HAP-1 (cell line): ENCODE measurements around the gene SARDH.

Experiments used
- DNase-seq, 2 experiments: peaks; one replicate each; pipeline ENCODE4 v3.0.0-alpha.2; 2016 to 2020; ENCODE audit warnings: low spot score in 2 of 2
- H3K27me3 ChIP-seq: fragments of 250-450 bp; sonication (Bioruptor Pico); 2 replicates; pipeline ENCODE4 v1.5.1; 2020; ENCODE audit warnings: low read depth, mild to moderate bottlenecking, moderate library complexity
- H3K36me3 ChIP-seq: fragments of 250-450 bp; sonication (Bioruptor Pico); replicated peaks from 2 replicates; pipeline ENCODE4 v1.5.1; 2020; ENCODE audit warnings: mild to moderate bottlenecking
- H3K4me1 ChIP-seq: fragments of 250-450 bp; sonication (Bioruptor Pico); 2 replicates; pipeline ENCODE4 v1.5.1; 2020; ENCODE audit warnings: mild to moderate bottlenecking
- H3K4me3 ChIP-seq: fragments of 250-450 bp; sonication (Bioruptor Pico); 2 replicates; pipeline ENCODE4 v1.5.1; 2020; ENCODE audit warnings: mild to moderate bottlenecking, moderate library complexity
- H3K9me3 ChIP-seq: fragments of 250-450 bp; sonication (Bioruptor Pico); 2 replicates; pipeline ENCODE4 v1.5.1; 2020; ENCODE audit warnings: mild to moderate bottlenecking, moderate library complexity
- in situ Hi-C: fragments of 300-500 bp; cut with MboI; formaldehyde crosslinking; loops from 3 replicates; pipeline ENCODE4 v1.14.3; 2020; ENCODE audit warnings: low sequenced_read_pairs, inconsistent platforms, mixed read lengths

The SARDH gene

DNA sequence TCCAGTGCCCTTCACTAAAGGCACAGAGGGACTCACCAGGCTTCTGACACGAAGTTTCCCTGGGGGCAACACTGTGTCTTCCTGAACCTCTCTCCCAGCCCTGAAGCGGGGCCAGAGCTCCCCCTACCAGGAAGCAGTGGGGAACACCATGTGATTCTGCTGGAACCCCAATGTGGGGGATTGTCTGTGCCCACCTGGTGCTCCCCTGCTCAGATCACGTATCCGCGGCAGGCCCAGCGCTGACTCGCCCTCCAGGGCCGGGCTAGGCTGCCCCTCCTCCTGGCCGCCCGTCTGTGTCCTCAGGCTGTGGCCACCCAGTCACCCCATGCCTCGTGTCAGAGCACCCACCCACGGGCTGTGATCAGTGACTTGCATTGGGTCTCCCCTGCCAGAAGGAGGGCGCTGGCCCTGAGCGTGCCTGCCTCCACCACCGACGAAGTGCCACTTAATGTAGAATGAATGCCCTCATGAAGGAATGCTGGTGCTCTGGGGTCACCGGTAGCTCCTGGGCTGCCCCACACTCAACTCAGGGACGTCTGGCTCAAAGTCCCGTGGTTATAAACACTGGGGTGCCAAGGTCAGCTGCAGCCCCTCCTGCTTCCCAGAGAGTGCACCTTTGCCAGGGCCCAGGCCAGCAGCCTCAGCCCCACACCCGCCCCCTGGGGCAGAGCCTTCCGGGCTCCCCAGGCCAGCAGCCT is 22.1 kb downstream of the SARDH start:
- in situ Hi-C loops, result no loop called here

DNA sequence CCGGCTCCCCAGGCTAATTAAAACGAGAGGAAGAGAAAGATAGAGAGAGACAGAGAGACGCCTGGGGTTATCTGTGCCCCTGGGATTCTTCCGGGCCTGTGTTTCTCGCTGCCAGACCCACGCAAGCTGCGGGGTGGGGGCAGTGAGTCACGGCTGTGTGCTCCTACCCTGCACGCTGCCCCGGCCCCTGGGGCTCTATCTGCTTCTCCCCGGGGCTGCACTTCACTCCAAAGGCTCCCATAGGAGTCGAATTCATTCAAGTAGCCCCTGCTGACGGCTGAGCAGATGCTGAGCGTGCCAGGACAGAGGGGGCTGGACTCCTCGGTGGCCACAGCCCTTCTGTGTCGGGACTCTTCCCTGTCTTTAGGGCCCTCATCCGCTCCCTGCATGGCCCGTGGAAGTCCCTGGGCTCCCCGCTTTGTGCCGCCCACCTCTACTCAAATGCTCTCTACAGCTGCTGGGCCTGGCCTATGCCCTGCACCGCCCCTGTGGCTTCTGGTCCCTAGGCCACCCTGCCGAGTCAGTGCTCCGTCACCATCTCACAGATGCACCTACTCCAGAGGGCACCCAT is 22.8 kb downstream of the SARDH start:
- Histone ChIP-seq H3K27me3 (peaks cover 3% of the 10 kb centered on the region; the same call in 1 of the 2 replicates), H3K36me3 (no peaks in the 10 kb centered on the region), H3K9me3 (no peaks in the 10 kb centered on the region), H3K4me1 (no peaks in the 10 kb centered on the region), H3K4me3 (no peak overlapping the region)
- DNase-seq, result no peak
- in situ Hi-C loops, result no loop called here

More for the DNA sequence above, 22.1 kb downstream of the SARDH start:
- DNase-seq, result no peak
- Histone ChIP-seq H3K36me3 (no peaks in the 10 kb centered on the region), H3K4me3 (no peak overlapping the region), H3K4me1 (no peaks in the 10 kb centered on the region), H3K27me3 (peaks cover 5% of the 10 kb centered on the region; the same call in 1 of the 2 replicates), H3K9me3 (no peaks in the 10 kb centered on the region)

DNA sequence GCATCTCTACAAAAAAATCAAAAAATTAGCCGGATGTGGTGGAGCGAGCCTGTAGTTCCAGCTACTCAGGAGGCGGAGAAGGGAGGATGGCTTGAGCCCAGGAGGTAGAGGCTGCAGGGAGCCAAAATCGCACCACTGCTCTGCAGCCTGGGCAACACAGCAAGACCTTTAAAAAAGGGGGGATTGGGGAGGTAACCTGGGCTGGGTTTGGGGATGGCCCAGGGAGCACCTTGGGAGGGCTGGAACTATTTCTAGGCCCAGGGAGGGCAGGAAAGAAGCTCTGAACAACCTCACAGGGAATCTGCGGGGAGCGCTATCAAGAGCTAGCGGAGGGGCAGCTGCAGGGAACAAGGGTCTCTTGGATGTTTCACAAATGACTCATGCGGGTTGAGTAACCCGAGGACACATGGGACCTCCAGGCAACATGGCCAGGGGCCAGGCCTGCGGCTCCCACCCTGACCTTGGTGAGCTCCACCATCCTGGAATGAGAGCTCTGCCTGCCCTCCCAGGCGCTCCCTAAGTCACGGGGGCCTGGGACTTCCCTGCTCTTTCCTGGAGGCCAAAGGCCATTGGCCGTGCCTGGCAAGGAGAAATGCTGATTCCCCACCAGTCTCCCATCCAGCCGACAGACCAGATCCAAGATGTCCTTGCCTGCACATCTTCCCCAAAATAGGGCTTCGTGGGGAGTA is 23.4 kb downstream of the SARDH start:
- Histone ChIP-seq H3K4me1 (no peaks in the 10 kb centered on the region), H3K4me3 (no peak overlapping the region), H3K9me3 (no peaks in the 10 kb centered on the region), H3K36me3 (no peaks in the 10 kb centered on the region), H3K27me3 (peaks cover 3% of the 10 kb centered on the region; the same call in 1 of the 2 replicates)
- no peak for DNase-seq
- in situ Hi-C loops, result no loop called here

DNA sequence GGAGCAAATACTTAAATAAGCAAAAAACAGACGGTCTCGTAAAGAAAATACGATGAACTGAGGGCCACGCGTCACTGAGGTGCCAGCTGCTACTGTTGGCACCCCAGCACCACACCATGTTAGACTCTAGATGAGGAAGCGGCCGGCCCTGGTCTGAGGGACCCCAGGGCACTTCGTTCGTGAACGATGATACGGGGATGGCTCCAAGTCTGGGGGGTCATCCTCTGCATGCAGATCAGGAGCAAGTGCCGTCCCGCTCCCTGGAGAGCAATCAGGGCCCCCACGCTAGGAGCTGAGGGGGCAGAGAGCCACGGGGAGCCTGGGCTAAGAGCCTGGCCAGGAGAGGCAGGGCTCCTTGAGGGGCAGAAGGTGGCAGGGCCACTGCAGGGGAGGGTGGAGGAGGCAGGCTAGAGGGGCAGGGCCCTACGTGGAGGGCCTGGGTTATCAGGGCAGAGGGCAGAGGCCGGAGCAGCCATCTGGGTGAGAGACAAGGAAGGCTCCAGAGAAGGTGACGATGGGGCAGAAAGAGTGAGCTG is 24.1 kb downstream of the SARDH start:
- Histone ChIP-seq H3K4me1 (no peaks in the 10 kb centered on the region), H3K9me3 (no peaks in the 10 kb centered on the region), H3K36me3 (no peaks in the 10 kb centered on the region), H3K27me3 (peaks cover 3% of the 10 kb centered on the region; the same call in 1 of the 2 replicates), H3K4me3 (no peak overlapping the region)
- in situ Hi-C loops, result no loop called here
- no peak for DNase-seq

DNA sequence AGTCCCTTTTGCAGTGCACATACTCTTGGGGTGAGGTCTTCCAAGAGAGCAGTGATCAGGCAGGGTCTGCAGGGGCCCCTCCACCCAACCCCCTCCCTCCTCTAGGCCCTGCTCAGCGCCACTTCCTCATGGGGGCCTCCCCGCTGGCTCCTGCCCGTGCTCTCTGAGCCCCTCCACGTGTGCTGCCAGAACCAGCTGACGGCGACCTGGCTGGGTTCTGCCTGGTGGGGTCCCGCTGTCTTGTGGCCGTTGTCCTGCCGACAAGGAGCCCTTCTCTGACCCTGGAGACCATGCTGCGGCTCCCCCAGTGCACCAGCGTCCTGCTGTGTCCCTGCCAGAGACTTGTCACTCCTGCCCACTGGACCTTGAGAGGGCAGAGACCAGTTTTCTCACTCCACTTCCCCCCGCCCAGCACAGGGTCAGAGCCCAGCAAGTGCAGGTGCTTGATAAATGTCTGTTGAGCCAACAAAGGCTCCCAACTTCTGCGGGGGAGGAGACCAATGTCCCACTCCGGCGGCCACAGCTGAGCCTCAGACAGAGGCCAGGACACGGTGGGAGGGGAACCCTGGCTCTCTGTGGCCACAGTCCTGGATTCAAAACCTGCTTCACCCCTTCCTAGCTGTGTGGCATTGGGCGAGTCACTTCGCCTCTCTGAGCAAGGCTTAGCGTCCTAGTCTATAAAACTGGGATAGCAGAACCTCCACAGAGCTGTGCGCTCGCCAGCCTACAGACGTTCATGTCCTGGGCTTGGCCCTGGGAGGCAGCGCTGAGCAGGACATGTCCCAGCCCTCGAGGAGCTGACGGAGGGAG is 24.8 kb downstream of the SARDH start:
- Histone ChIP-seq H3K27me3 (peaks cover 3% of the 10 kb centered on the region; the same call in 1 of the 2 replicates), H3K36me3 (no peaks in the 10 kb centered on the region), H3K9me3 (no peaks in the 10 kb centered on the region), H3K4me1 (no peaks in the 10 kb centered on the region), H3K4me3 (no peak overlapping the region)
- no peak for DNase-seq
- in situ Hi-C loops, result no loop called here

DNA sequence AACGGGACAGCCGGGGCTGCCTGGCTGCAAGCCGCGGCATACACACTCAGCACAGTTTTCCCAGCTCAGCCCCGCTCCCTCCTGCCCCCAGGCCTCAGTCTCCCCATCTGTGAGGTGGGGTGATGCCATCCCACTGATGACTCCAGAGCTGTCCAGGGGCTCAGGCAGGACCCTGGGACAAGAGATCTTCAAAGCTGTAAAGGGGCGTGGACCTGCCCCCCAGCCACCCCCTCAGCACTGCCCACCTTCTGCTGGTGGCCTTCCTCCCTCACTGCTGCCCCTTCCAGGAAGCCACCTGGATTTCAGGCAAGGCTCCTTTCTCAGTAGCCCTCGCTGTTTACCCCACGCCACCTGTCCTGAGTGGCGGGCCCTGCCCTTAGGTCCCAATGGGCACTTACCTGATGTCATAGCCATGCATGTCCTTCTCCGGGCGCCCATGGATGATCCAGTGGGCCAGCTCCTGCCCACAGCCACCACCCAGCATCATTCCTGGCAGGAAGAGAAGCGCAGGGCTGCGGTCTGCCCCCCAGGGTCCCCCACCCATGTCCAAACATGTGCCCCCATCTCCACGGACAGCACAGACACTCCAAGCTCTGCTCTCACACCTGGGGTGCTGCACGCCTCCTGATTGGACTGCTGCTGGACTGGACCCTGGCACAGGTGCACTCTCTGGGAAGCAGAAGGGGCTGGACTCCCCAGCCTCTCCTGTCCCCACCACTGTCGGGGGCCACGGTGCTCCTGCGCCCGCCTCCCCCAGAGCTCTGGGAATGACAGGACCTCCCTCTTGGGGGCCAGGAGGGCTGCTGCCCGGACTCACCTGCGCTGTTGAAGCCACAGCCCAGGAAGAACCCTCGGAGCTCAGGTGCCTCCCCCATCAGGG is 25.7 kb downstream of the SARDH start:
- no peaks in the 10 kb centered on the region for H3K36me3 ChIP-seq
- no peak overlapping the region for H3K4me3 ChIP-seq
- in situ Hi-C loops, result no loop called here
- DNase-seq, result no peak
- no peaks in the 10 kb centered on the region for H3K4me1 ChIP-seq
- no peaks in the 10 kb centered on the region for H3K9me3 ChIP-seq
- H3K27me3 ChIP-seq, result peaks cover 3% of the 10 kb centered on the region; the same call in 1 of the 2 replicates

DNA sequence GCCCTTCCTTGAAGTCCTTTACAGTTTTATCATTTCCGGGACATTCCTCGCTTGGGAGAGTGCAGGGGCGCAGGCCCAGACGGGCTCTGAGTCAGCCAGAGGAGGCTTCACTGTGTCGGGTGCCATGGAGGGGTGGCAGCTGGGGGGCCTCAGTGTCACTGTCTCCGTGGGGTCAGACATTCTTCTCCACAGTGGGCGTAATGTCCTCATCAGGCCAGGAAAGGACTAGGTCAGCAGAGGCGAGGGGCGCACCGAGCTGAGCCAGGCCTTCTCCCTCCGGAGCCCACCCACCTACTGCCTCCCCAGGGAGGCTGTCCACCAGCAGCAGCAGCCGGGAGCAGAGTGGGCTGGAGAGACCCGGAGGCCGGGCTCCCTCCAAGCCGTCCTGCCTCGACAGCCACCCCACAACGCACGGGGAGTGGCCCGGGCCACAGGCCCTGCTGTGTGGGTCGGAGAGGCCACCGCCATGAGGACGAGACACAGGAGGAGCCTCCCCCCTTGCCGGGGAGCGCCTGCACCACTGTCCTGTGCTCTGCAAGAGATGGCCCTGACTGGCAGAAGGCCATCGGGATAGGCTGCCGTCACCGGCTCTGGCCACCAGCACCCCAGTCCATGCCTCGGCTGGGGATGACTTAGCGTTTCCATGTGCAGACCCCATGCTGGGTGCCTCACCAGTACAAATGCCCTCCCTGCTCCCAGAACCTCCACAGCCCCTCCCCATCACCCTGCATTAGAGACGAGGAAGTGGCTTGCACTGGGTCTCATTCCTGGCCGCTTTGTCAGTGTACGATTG is 26.5 kb downstream of the SARDH start:
- H3K9me3 ChIP-seq, result no peaks in the 10 kb centered on the region
- in situ Hi-C loops, result no loop called here
- H3K4me3 ChIP-seq, result no peak overlapping the region
- no peaks in the 10 kb centered on the region for H3K36me3 ChIP-seq
- peaks cover 8% of the 10 kb centered on the region; the same call in 1 of the 2 replicates for H3K27me3 ChIP-seq
- no peak for DNase-seq
- H3K4me1 ChIP-seq, result no peaks in the 10 kb centered on the region

DNA sequence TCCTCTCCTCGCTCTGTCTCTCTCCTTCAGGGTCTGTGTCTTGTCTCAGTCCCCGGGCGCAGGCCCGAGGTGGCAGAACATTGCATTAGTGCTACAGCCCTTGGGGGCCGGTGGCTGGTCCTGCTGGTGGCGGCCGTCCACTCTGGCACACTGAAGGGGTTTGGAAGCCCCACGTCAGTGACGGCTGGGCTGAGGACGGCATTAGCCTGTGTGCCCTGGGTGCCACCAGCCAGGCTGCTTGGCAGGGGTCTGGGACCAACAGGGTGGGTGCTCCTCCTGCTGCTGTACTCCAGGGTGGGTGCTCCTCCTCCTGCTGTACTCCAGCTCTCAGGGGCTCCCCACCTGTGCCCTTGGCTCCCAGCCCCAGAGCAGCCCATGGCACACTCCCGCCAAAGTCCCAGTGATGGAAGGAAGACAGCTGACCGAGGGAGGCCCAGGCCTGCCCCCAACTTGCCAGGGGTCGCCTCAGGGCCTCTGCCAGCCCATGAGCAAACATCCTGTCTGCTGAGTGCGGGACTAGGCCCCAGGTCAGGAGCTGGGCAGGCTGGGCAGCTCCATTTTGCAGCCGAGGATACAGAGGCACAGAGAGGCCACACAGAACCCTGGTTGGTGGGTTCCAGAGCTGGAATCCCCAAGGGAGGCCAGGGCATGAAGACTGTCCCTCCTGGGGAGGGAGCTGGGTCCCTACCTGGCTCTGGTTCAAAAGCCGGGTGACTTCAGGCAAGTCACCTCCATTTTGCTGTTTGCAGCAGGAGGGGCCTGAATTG is 27.3 kb downstream of the SARDH start:
- H3K4me3 ChIP-seq, result no peak overlapping the region
- H3K36me3 ChIP-seq, result no peaks in the 10 kb centered on the region
- no peaks in the 10 kb centered on the region for H3K9me3 ChIP-seq
- in situ Hi-C loops, result no loop called here
- no peak for DNase-seq
- no peaks in the 10 kb centered on the region for H3K4me1 ChIP-seq
- H3K27me3 ChIP-seq, result peaks cover 12% of the 10 kb centered on the region; the same call in 1 of the 2 replicates

DNA sequence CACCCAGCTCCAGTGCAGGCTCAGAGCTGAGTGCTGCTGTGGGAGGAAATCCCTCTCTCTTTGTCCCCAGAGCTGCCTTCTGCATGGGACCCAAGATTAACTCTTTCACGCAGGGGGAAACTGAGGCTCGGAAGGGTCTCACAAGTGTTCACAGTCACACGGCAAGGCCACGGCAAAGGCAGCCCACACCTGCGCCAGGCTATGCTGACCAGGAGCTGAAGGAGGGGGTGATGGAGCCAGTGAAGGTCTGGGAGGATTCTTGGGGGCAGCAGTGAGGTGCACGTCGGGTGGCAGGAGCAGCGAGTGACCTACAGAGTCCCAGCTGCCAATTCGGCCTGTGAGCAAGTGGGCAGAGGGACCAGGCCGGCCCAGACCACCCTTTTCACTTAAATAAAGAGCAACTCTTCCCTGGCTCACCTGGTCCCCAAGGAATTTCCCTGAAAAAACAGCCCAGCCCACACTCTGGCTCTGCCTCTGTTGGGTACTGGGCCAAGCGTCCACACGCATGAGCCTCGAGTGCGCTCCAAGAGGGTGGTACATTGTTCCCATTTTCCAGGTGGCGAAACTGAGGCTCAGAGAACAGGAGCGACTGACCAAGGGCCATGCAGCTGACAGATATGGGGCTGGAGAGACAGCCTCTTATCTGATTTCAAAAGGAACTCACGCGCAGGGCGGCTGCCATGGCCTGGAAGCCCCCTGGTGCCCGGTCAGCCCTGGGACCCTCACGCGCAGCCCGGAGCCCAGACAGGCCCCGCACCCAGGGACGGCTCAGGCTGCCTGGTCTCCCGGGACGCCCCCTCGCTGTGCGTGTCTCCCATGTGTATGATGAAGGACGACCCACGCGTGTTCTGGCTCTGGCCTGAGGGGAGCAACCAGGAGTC is 28.2 kb downstream of the SARDH start:
- Histone ChIP-seq H3K36me3 (no peaks in the 10 kb centered on the region), H3K9me3 (no peaks in the 10 kb centered on the region), H3K4me1 (no peaks in the 10 kb centered on the region), H3K4me3 (no peak overlapping the region), H3K27me3 (peaks cover 12% of the 10 kb centered on the region; the same call in 1 of the 2 replicates)
- DNase-seq, result no peak
- in situ Hi-C loops, result no loop called here

DNA sequence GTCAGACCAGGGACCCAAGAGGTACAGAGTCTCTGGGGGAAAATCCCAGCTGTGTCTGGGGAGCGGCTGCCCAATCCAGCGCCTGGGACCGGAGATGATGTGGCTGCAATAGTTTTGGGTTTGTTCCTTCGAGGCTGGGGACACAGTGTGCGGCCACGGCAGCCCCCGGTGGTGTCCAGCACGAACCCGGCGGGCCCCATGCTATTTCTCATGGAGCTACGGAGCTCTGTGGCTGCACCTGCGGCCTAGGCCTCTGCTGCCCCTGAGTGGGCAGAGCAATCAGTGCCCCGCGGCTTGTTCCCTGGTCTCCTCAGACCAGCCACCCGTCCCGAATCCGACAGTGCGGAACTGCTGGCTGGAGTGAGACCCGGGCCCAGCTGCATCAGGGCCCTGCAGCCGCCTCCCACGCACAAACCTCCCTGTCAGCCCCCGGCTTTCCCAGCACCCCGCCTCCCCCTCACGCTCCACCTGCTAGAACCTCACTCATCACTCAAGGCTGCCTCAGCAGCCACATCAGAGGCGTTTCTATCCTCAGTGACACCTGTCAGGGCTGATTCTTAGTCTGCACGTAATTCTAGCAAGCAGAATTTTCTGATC is 29.0 kb downstream of the SARDH start:
- H3K36me3 ChIP-seq, result no peaks in the 10 kb centered on the region
- in situ Hi-C loops, result no loop called here
- H3K4me1 ChIP-seq, result no peaks in the 10 kb centered on the region
- no peak for DNase-seq
- H3K27me3 ChIP-seq, result peaks cover 14% of the 10 kb centered on the region
- no peak overlapping the region for H3K4me3 ChIP-seq
- H3K9me3 ChIP-seq, result no peaks in the 10 kb centered on the region
